Tibial nerve (tissue), 4 donors: Measurements from ENCODE around the gene TRIOBP.
A peak's percentile ranks its signal among the peaks of the same experiment; 100 is the strongest.

Experiments
- EP300 ChIP-seq, 2 donors: sonication (generic); formaldehyde crosslinking; IDR thresholded peaks; one replicate each; pipeline ENCODE4 v1.6.1; 2017; ENCODE audit warnings: antibody characterized with exemption in 2 of 2, mild to moderate bottlenecking in 1 of 2
- POLR2A ChIP-seq, 2 donors: fragments of 450-650 bp; IDR thresholded peaks; one replicate each; pipeline ENCODE4 v1.6.1; 2017; ENCODE audit warnings: antibody characterized with exemption in 2 of 2, mild to moderate bottlenecking in 2 of 2, moderate library complexity in 2 of 2
- TF ChIP-seq, protein P1 (sequence below), 5 experiments: fragments of 200-600 bp in 3 of 5; fragments of 450-650 bp in 2 of 5; sonication (generic) in 3 of 5; IDR thresholded peaks; one replicate each; pipeline ENCODE4 v1.5.1; 2016 to 2019; ENCODE audit warnings: antibody characterized with exemption in 5 of 5, mild to moderate bottlenecking in 3 of 5, moderate library complexity in 2 of 5

DNA sequence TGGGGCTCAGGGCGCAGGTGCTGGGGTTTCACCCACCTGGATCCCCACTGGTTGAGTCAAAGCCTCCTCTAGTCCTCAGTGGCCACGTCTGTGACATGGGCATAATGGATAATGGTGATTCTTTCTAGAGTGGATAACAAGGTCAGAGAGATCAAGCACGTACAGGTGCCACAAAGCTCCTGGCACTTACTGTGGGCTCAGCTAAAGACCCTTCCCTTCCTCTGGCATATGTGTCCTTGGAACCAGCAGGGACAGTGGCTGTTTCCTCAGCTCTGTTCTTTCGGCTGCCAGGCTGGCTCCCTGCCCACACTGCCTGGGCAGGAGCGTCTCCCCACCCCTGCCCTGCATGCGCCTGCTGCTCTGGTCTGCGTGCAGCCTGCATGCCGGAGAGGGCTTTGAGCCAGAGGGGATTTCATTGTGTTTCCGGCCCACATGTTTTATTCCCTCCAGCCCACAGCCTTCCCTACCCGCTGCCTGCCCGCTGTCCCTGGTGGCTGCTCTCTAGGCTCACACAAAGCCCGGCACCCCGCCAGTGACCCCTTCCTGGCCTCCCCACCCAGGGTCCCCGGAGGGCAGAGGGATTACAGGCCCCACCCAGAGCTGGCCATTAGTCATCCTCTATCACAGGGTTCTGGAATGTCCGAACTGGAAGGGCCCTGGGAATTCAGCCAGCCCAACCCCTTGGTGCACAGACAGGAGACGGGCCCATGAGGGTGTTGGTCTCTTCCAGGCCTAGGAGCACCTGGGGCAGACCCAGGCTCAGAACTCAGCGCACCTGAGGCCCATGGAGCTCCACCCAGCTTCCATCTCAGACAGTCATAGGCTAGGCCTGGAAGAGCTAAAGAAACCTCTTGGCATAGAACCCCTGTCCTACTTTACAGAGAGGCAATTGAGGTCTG lies 55.6 kb downstream of the TRIOBP start:
- TF ChIP-seq, protein P1, sequence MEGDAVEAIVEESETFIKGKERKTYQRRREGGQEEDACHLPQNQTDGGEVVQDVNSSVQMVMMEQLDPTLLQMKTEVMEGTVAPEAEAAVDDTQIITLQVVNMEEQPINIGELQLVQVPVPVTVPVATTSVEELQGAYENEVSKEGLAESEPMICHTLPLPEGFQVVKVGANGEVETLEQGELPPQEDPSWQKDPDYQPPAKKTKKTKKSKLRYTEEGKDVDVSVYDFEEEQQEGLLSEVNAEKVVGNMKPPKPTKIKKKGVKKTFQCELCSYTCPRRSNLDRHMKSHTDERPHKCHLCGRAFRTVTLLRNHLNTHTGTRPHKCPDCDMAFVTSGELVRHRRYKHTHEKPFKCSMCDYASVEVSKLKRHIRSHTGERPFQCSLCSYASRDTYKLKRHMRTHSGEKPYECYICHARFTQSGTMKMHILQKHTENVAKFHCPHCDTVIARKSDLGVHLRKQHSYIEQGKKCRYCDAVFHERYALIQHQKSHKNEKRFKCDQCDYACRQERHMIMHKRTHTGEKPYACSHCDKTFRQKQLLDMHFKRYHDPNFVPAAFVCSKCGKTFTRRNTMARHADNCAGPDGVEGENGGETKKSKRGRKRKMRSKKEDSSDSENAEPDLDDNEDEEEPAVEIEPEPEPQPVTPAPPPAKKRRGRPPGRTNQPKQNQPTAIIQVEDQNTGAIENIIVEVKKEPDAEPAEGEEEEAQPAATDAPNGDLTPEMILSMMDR (IDR thresholded peaks at IDR 0.05) = peak in 3 of 5 experiments; percentile 8 to 59 (median 51)
- peak; percentile 42 to 87 for TF ChIP-seq EP300 (IDR thresholded peaks at IDR 0.05)
- no peak for TF ChIP-seq POLR2A (IDR thresholded peaks at IDR 0.05)
